ENCODE results near the gene TRIML1.

The TRIML1 gene

DNA sequence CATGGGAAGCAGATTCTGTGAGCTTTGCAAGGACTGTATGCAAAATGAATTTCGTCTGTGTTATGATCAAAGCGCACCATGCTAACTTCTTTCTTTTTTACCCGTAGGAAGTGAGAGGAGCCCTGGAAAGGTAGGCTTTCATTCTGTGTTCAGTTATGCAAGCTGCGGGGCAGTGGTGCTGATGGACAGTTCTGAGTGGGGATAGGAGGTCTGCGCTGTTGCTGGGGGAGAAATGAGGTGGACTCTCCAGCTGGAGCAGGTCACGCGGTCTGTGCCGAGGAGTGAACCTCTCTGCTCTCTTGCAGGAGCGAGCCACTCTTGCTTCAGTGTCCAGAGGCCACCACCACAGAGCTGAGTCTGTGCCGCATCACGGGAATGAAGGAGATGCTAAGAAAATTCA, 4.5 kb downstream of the TRIML1 start:
- DNase-seq, result no peak
- H3K4me3 ChIP-seq (ENCODE audit: low read depth, low read length), result no peak overlapping the region
- H3K9me3 ChIP-seq (ENCODE audit: severe bottlenecking), result no peaks in the 10 kb centered on the region
- H3K27ac ChIP-seq, result no peak overlapping the region
- H3K27me3 ChIP-seq (ENCODE audit: insufficient read depth, low read depth, severe bottlenecking), result peaks cover 94% of the 10 kb centered on the region
- TF ChIP-seq, protein P1, sequence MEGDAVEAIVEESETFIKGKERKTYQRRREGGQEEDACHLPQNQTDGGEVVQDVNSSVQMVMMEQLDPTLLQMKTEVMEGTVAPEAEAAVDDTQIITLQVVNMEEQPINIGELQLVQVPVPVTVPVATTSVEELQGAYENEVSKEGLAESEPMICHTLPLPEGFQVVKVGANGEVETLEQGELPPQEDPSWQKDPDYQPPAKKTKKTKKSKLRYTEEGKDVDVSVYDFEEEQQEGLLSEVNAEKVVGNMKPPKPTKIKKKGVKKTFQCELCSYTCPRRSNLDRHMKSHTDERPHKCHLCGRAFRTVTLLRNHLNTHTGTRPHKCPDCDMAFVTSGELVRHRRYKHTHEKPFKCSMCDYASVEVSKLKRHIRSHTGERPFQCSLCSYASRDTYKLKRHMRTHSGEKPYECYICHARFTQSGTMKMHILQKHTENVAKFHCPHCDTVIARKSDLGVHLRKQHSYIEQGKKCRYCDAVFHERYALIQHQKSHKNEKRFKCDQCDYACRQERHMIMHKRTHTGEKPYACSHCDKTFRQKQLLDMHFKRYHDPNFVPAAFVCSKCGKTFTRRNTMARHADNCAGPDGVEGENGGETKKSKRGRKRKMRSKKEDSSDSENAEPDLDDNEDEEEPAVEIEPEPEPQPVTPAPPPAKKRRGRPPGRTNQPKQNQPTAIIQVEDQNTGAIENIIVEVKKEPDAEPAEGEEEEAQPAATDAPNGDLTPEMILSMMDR (IDR thresholded peaks at IDR 0.05; ENCODE audit: low read depth, low read length), result no peak
- no peaks in the 10 kb centered on the region for H3K36me3 ChIP-seq

DNA sequence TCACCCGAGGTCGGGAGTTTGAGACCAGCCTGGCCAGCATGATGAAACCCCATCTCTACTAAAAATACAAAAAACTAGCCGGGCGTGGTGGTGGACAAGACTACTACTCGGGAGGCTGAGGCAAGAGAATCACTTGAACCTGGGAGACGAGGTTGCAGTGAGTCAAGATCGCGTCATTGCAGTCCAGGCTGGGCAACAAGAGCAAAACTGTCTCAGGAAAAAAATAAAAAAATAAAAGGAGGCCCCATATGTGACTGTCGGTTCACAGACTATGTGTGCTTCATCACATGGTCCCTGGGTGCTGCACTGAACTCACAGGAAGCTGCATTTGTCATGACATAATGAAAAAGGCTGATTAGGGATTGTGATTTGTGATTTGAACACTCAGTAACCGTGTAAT, 6.4 kb downstream of the TRIML1 start:
- no peak overlapping the region for H3K4me3 ChIP-seq (ENCODE audit: low read depth, low read length)
- peaks cover 6% of the 10 kb centered on the region for H3K9me3 ChIP-seq (ENCODE audit: severe bottlenecking)
- no peak overlapping the region for H3K27ac ChIP-seq
- H3K36me3 ChIP-seq, result no peaks in the 10 kb centered on the region
- H3K27me3 ChIP-seq (ENCODE audit: insufficient read depth, low read depth, severe bottlenecking), result peaks cover 86% of the 10 kb centered on the region
- TF ChIP-seq, protein P1 (IDR thresholded peaks at IDR 0.05; ENCODE audit: low read depth, low read length), result no peak
- no peak for DNase-seq

DNA sequence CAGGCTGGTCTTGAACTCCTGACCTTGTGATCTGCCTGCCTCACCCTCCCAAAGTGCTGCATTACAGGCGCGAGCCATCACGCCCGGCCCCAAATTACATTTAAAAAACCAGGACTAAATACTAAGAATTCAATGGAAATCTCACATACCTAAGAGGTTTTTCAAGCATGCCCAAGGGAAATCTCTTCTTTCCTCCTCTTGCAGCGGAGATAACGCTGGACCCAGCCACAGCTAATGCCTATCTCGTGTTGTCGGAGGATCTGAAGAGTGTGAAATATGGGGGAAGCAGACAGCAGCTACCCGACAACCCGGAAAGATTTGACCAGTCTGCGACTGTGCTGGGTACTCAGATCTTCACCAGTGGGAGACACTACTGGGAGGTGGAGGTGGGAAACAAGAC, 7.4 kb downstream of the TRIML1 start:
- no peak for DNase-seq
- Histone ChIP-seq H3K27ac (no peak overlapping the region), H3K36me3 (no peaks in the 10 kb centered on the region), H3K27me3 (ENCODE audit: insufficient read depth, low read depth, severe bottlenecking) (peaks cover 77% of the 10 kb centered on the region), H3K9me3 (ENCODE audit: severe bottlenecking) (peaks cover 6% of the 10 kb centered on the region), H3K4me3 (ENCODE audit: low read depth, low read length) (no peak overlapping the region)
- TF ChIP-seq, protein P1 (IDR thresholded peaks at IDR 0.05; ENCODE audit: low read depth, low read length), result no peak

DNA sequence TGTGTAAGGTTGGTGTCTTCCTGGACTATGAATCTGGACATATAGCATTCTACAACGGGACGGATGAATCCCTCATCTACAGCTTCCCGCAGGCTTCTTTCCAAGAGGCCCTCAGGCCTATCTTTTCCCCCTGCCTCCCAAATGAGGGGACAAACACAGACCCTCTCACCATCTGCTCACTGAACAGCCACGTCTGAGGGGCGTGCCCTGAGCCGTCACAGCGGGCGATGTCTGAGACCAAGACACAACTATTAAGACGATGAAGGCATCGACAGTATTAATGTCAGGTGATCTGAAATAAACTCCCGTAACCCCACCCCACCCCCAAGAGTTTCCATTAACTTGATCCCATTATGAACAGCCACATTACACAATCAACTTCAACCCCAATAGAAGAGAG, 7.9 kb downstream of the TRIML1 start:
- Histone ChIP-seq H3K36me3 (no peaks in the 10 kb centered on the region), H3K4me3 (ENCODE audit: low read depth, low read length) (no peak overlapping the region), H3K27me3 (ENCODE audit: insufficient read depth, low read depth, severe bottlenecking) (peaks cover 71% of the 10 kb centered on the region), H3K27ac (no peak overlapping the region), H3K9me3 (ENCODE audit: severe bottlenecking) (peaks cover 6% of the 10 kb centered on the region)
- TF ChIP-seq, protein P1 (IDR thresholded peaks at IDR 0.05; ENCODE audit: low read depth, low read length), result no peak
- DNase-seq, result no peak

DNA sequence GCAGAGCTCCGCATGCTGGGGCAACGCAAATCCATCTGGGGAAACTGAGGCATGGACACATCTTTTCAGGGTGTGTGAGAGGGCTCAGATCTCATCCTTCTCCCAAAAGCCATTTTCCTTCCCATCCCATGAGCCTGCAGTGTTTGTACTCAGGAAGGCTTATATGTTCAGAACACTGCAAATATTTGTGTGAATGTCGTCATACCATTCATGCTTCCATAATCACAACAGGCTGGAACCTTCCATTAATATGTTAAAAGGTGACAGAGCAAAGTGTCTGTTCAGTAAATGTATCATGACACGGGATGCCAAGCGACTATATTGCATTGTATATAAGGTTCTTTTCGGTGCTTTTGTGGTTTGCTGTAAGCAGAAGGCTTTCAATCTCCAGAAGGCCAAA, 8.5 kb downstream of the TRIML1 start:
- peaks cover 65% of the 10 kb centered on the region for H3K27me3 ChIP-seq (ENCODE audit: insufficient read depth, low read depth, severe bottlenecking)
- no peak overlapping the region for H3K27ac ChIP-seq
- H3K4me3 ChIP-seq (ENCODE audit: low read depth, low read length), result no peak overlapping the region
- no peak for DNase-seq
- no peaks in the 10 kb centered on the region for H3K36me3 ChIP-seq
- peaks cover 6% of the 10 kb centered on the region for H3K9me3 ChIP-seq (ENCODE audit: severe bottlenecking)
- TF ChIP-seq, protein P1 (IDR thresholded peaks at IDR 0.05; ENCODE audit: low read depth, low read length), result no peak

DNA sequence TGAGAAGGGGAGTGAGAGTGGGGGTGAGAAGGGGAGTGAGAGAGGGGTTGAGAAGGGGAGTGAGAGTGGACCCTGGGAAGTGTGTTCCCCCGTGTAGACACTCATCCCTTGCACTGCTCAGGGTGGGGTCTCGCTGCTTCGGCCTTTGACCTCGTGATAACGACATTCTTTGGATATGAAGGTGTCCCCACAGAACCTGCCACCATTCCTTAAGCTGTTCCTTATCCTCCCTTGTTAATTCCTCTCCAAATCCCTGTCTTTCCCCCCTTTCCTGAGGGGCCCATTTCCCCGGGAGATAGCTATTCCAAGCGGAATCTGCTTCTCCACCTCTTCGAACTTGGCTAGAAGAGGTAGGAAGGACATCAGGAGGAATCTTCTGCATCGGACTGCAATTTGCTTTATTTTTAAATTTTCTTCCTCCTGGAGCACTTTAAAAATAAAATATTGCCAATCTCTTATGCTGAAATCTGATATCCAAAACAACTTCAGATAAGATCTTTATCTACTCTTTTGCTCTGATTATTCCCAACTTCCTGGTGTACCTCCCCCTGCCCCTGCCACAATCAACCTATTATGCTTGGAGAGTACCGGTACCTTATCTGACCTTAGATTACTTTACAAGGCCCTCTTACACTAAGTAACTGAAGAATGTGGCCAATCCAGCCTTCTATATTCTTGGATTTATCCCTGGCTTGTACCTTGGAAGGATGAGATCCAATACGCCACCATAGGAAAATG, 15.6 kb downstream of the TRIML1 start:
- peaks cover 37% of the 10 kb centered on the region for H3K27me3 ChIP-seq (ENCODE audit: insufficient read depth, low read depth, severe bottlenecking)
- H3K9me3 ChIP-seq (ENCODE audit: severe bottlenecking), result peaks cover 6% of the 10 kb centered on the region
- H3K36me3 ChIP-seq, result no peaks in the 10 kb centered on the region
- no peak overlapping the region for H3K4me3 ChIP-seq (ENCODE audit: low read depth, low read length)
- no peak overlapping the region for H3K27ac ChIP-seq
- TF ChIP-seq, protein P1 (IDR thresholded peaks at IDR 0.05; ENCODE audit: low read depth, low read length), result no peak
- DNase-seq, result no peak
